ENCODE results near the gene RIPK1. TPM values are rescaled to one million over a fixed set of nuclear protein-coding genes. Genes with fewer than 3 reads are reported as not detected.
"Not testable (repeated sequence)": the region's sequence is repeated elsewhere in the genome, so short reads cannot be mapped to it uniquely, and the experiment has no call there.

RIPK1 gene
- total RNA-seq, 1 experiment from 2014 or later = 19.0 TPM

- no peak for DNase-seq (ENCODE audit: low spot score)
- in situ Hi-C loops (cut with HindIII; ENCODE audit: low sequenced_read_pairs) = no loop called here
Measured at GRCh38 chr6:3124667-3125066, 56.4 kb downstream of the RIPK1 start.

GRCh38 chr6:3125815-3126214 is 57.5 kb downstream of the RIPK1 start:
- in situ Hi-C loops (cut with HindIII; ENCODE audit: low sequenced_read_pairs) = no loop called here

GRCh38 chr6:3128356-3129108 is 60.2 kb downstream of the RIPK1 start:
- no peak for DNase-seq (ENCODE audit: low spot score)
- in situ Hi-C loops (cut with HindIII; ENCODE audit: low sequenced_read_pairs) = no loop called here

More at GRCh38 chr6:3125815-3126214, 57.5 kb downstream of the RIPK1 start:
- no peak for DNase-seq (ENCODE audit: low spot score)

- in situ Hi-C loops (cut with HindIII; ENCODE audit: low sequenced_read_pairs) = no loop called here
- DNase-seq (ENCODE audit: low spot score) = no peak
Measured at GRCh38 chr6:3131695-3132094, 63.4 kb downstream of the RIPK1 start.

GRCh38 chr6:3133515-3133914 is 65.2 kb downstream of the RIPK1 start:
- in situ Hi-C loops (cut with HindIII; ENCODE audit: low sequenced_read_pairs) = no loop called here

GRCh38 chr6:3135668-3136291 is 67.5 kb downstream of the RIPK1 start:
- in situ Hi-C loops (cut with HindIII; ENCODE audit: low sequenced_read_pairs) = no loop called here

More at GRCh38 chr6:3133515-3133914, 65.2 kb downstream of the RIPK1 start:
- DNase-seq (ENCODE audit: low spot score) = no peak

GRCh38 chr6:3136292-3137011 is 68.2 kb downstream of the RIPK1 start:
- in situ Hi-C loops (cut with HindIII; ENCODE audit: low sequenced_read_pairs) = no loop called here
- DNase-seq (ENCODE audit: low spot score) = no peak

More at GRCh38 chr6:3135668-3136291, 67.5 kb downstream of the RIPK1 start:
- DNase-seq (ENCODE audit: low spot score) = no peak

- DNase-seq (ENCODE audit: low spot score) = no peak
- in situ Hi-C loops (cut with HindIII; ENCODE audit: low sequenced_read_pairs) = no loop called here
Measured at GRCh38 chr6:3137057-3137777, 68.9 kb downstream of the RIPK1 start.

- in situ Hi-C loops (cut with HindIII; ENCODE audit: low sequenced_read_pairs) = not testable (repeated sequence)
Measured at GRCh38 chr6:3137873-3138272, 69.6 kb downstream of the RIPK1 start.

GRCh38 chr6:3138341-3138740 is 70.0 kb downstream of the RIPK1 start:
- no peak for DNase-seq (ENCODE audit: low spot score)
- in situ Hi-C loops (cut with HindIII; ENCODE audit: low sequenced_read_pairs) = no loop called here

More at GRCh38 chr6:3137873-3138272, 69.6 kb downstream of the RIPK1 start:
- DNase-seq (ENCODE audit: low spot score) = not testable (repeated sequence)

GRCh38 chr6:3139090-3139903 is 71.0 kb downstream of the RIPK1 start:
- in situ Hi-C loops (cut with HindIII; ENCODE audit: low sequenced_read_pairs) = no loop called here
- no peak for DNase-seq (ENCODE audit: low spot score)

GRCh38 chr6:3140201-3140600 is 71.9 kb downstream of the RIPK1 start:
- no peak for DNase-seq (ENCODE audit: low spot score)
- in situ Hi-C loops (cut with HindIII; ENCODE audit: low sequenced_read_pairs) = no loop called here

- no peak for DNase-seq (ENCODE audit: low spot score)
- in situ Hi-C loops (cut with HindIII; ENCODE audit: low sequenced_read_pairs) = no loop called here
Measured at GRCh38 chr6:3142536-3142935, 74.2 kb downstream of the RIPK1 start.

GRCh38 chr6:3143158-3143557 is 74.9 kb downstream of the RIPK1 start:
- in situ Hi-C loops (cut with HindIII; ENCODE audit: low sequenced_read_pairs) = no loop called here

GRCh38 chr6:3144571-3144970 is 76.3 kb downstream of the RIPK1 start:
- in situ Hi-C loops (cut with HindIII; ENCODE audit: low sequenced_read_pairs) = no loop called here
- no peak for DNase-seq (ENCODE audit: low spot score)

More at GRCh38 chr6:3143158-3143557, 74.9 kb downstream of the RIPK1 start:
- no peak for DNase-seq (ENCODE audit: low spot score)

GRCh38 chr6:3147914-3148757 is 79.8 kb downstream of the RIPK1 start:
- in situ Hi-C loops (cut with HindIII; ENCODE audit: low sequenced_read_pairs) = no loop called here
- no peak for DNase-seq (ENCODE audit: low spot score)

GRCh38 chr6:3151691-3152090 is 83.4 kb downstream of the RIPK1 start:
- in situ Hi-C loops (cut with HindIII; ENCODE audit: low sequenced_read_pairs) = no loop called here
- no peak for DNase-seq (ENCODE audit: low spot score)

- no peak for DNase-seq (ENCODE audit: low spot score)
- in situ Hi-C loops (cut with HindIII; ENCODE audit: low sequenced_read_pairs) = no loop called here
Measured at GRCh38 chr6:3152689-3153088, 84.4 kb downstream of the RIPK1 start.

Measured in G401 (cell line).